Measurements from ENCODE around the gene TRAF4. TPM values are rescaled to one million over a fixed set of nuclear protein-coding genes. Genes with fewer than 3 reads are reported as not detected.
A peak's percentile ranks its signal among the peaks of the same experiment; 100 is the strongest.

TRAF4 gene
- total and polyA plus RNA-seq, 5 donors = 2.9 to 8.9 (median 4.6) TPM

GRCh38 chr17:28751600-28752366 is 8.0 kb downstream of the TRAF4 start:
- Histone ChIP-seq H3K9me3 (ENCODE audit: control insufficient read depth, low read length) (no peaks in the 10 kb centered on the region), H3K27ac (ENCODE audit: low read length) (no peak overlapping the region), H3K4me3 (ENCODE audit: low read length) (no peak overlapping the region), H3K27me3 (ENCODE audit: control insufficient read depth, insufficient read depth) (no peaks in the 10 kb centered on the region), H3K4me1 (ENCODE audit: control insufficient read depth, insufficient read depth, low read length) (peaks cover under 1% of the 10 kb centered on the region)
- intact Hi-C loops (cut with DNase I) = loop anchor here in 2 of 4 donors (2.0 to 10.0 kb wide), 2 partner anchors 25 to 163 kb away; partner anchors contain the start of gene TLCD1 (in 1 of the 2)
- DNase-seq = no peak
- 96% methylated on average over 10 of the region's 10 CpGs for WGBS
- no peak for ATAC-seq

GRCh38 chr17:28755486-28755885 is 11.7 kb downstream of the TRAF4 start:
- Histone ChIP-seq H3K9me3 (ENCODE audit: control insufficient read depth, low read length) (no peaks in the 10 kb centered on the region), H3K27me3 (ENCODE audit: control insufficient read depth, insufficient read depth) (no peaks in the 10 kb centered on the region), H3K27ac (ENCODE audit: low read length) (no peak overlapping the region), H3K4me1 (ENCODE audit: control insufficient read depth, insufficient read depth, low read length) (peaks cover under 1% of the 10 kb centered on the region), H3K4me3 (ENCODE audit: low read length) (no peak overlapping the region)
- 86% methylated on average over 7 of the region's 7 CpGs for WGBS
- ATAC-seq (no peak), DNase-seq (peak in 1 of 3 donors; percentile 17)
- intact Hi-C loops (cut with DNase I) = loop anchor here in 1 of 4 donors (10.0 kb wide), 1 partner anchor 159 kb away; no protein-coding TSS in a partner anchor

GRCh38 chr17:28756049-28756804 is 12.4 kb downstream of the TRAF4 start:
- ATAC-seq (no peak), DNase-seq (peak in 1 of 3 donors; percentile 29)
- intact Hi-C loops (cut with DNase I) = loop anchor here in 1 of 4 donors (10.0 kb wide), 1 partner anchor 159 kb away; no protein-coding TSS in a partner anchor
- 66% methylated on average over 5 of the region's 5 CpGs for WGBS
- no peak overlapping the region for H3K27ac ChIP-seq (ENCODE audit: low read length)
- no peak overlapping the region for H3K4me3 ChIP-seq (ENCODE audit: low read length)
- H3K27me3 ChIP-seq (ENCODE audit: control insufficient read depth, insufficient read depth) = no peaks in the 10 kb centered on the region
- peaks cover 2% of the 10 kb centered on the region for H3K4me1 ChIP-seq (ENCODE audit: control insufficient read depth, insufficient read depth, low read length)
- H3K9me3 ChIP-seq (ENCODE audit: control insufficient read depth, low read length) = no peaks in the 10 kb centered on the region

DNA sequence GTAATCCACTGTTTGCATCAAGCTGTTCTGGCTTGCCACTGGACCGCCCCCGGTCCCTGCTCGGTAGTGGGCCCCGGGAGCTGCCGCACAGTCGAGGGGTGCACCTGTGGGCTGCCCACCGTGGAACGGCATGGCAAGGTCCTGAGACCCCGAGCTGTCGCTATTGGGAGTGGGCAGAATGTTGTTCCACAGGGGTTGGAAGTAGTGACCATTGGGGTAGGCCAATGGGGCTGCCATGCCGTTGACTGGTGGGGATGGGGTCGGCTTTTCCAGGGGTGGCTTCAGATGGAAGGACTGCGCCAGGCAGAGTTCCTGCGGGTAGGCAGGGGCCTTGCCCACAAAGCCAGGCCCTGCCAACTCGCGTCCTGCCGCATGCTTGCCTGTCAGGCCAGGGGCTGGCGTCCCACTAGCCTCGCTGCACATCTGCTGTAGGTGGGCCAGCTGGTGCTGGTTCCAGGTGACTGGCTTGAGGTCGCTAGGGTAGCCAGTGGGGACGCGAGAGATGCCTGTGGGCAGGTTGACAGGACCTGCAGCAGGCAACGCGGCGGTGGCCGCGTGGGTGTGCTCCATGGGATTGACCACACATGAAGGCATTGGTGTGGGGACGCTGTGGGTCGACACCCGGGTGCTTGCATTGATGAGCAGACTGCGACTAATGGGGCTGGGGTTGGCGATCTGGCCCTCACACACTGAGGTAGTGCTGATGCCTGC is 14.8 kb downstream of the TRAF4 start:
- Histone ChIP-seq H3K27me3 (ENCODE audit: control insufficient read depth, insufficient read depth) (no peaks in the 10 kb centered on the region), H3K4me1 (ENCODE audit: control insufficient read depth, insufficient read depth, low read length) (peaks cover 2% of the 10 kb centered on the region), H3K4me3 (ENCODE audit: low read length) (no peak overlapping the region), H3K9me3 (ENCODE audit: control insufficient read depth, low read length) (no peaks in the 10 kb centered on the region), H3K27ac (ENCODE audit: low read length) (no peak overlapping the region)
- DNase-seq (peak in 1 of 3 donors; percentile 37), ATAC-seq (peak in 1 of 2 donors; percentile 4)
- intact Hi-C loops (cut with DNase I) = loop anchor here in 1 of 4 donors (10.0 kb wide), 1 partner anchor 156 kb away; no protein-coding TSS in a partner anchor
- WGBS = 97% methylated on average over 32 of the region's 32 CpGs

GRCh38 chr17:28759256-28759865 is 15.6 kb downstream of the TRAF4 start:
- no peaks in the 10 kb centered on the region for H3K27me3 ChIP-seq (ENCODE audit: control insufficient read depth, insufficient read depth)
- no peaks in the 10 kb centered on the region for H3K9me3 ChIP-seq (ENCODE audit: control insufficient read depth, low read length)
- H3K4me1 ChIP-seq (ENCODE audit: control insufficient read depth, insufficient read depth, low read length) = peaks cover 2% of the 10 kb centered on the region
- ATAC-seq = peak; percentile 18 to 32
- 93% methylated on average over 18 of the region's 18 CpGs for WGBS
- no peak overlapping the region for H3K4me3 ChIP-seq (ENCODE audit: low read length)
- intact Hi-C loops (cut with DNase I) = loop anchor here in 1 of 4 donors (10.0 kb wide), 1 partner anchor 155 kb away; no protein-coding TSS in a partner anchor
- H3K27ac ChIP-seq (ENCODE audit: low read length) = no peak overlapping the region
- no peak for DNase-seq

DNA sequence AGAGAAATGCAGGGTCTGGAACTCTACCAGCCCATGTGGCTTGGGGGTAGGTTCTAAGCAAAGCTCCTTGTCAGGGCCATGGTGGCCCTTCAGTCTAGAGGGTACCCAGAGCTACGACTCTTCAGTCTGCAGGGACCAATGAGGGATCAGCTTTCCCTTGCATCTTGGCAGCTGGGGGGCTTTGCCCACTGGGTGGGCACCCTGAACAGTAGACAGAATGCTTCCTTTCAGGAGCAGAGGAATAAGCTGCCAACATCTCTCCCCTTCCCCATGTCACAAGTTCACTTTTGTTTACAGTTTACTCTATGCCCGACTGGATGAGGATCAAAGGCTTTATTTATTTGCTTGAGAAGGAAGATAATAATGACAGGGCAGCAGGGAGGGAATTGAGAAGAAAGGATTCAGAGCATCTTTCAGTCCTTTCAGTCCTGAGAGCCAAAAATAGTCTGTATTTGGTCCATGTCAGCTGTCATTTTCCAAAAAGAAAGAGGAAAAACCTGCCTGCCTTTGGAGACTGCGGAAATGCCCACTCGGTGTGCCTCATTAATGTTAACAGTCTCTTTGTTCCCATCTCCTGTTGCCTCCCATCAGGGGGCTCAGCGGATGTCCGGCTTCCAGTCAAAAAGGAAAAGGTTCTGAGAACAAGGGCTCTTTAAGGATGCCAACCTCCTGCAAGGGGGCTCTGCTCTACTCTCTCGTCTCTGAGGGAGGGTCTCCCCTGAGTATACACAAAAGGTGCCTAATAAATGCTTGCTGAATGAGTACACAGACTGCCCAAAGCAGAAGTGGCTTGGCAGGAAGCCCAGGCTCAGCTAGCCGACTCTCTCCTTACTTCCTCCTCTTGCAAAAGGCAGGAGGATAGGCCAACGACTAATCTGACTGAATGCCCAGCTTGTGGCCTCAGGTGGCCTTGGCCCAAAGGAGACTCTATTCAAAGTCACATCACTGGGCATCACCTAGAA is 17.1 kb downstream of the TRAF4 start:
- no peak overlapping the region for H3K4me3 ChIP-seq (ENCODE audit: low read length)
- intact Hi-C loops (cut with DNase I) = loop anchor here in 3 of 4 donors (5.0 to 10.0 kb wide), 4 partner anchors 54 to 156 kb away; partner anchors contain the start of gene FLOT2 (in 1 of the 3)
- no peaks in the 10 kb centered on the region for H3K27me3 ChIP-seq (ENCODE audit: control insufficient read depth, insufficient read depth)
- peaks cover 2% of the 10 kb centered on the region for H3K4me1 ChIP-seq (ENCODE audit: control insufficient read depth, insufficient read depth, low read length)
- H3K9me3 ChIP-seq (ENCODE audit: control insufficient read depth, low read length) = no peaks in the 10 kb centered on the region
- DNase-seq (peak; percentile 71 to 85 (median 79)), ATAC-seq (peak; percentile 20 to 51)
- H3K27ac ChIP-seq (ENCODE audit: low read length) = peak overlapping the region; percentile 23
- WGBS = 41% methylated on average over 9 of the region's 9 CpGs

GRCh38 chr17:28763137-28763799 is 19.5 kb downstream of the TRAF4 start:
- Histone ChIP-seq H3K27ac (ENCODE audit: low read length) (no peak overlapping the region), H3K4me3 (ENCODE audit: low read length) (no peak overlapping the region), H3K27me3 (ENCODE audit: control insufficient read depth, insufficient read depth) (no peaks in the 10 kb centered on the region), H3K4me1 (ENCODE audit: control insufficient read depth, insufficient read depth, low read length) (peaks cover 2% of the 10 kb centered on the region), H3K9me3 (ENCODE audit: control insufficient read depth, low read length) (no peaks in the 10 kb centered on the region)
- no peak for ATAC-seq
- intact Hi-C loops (cut with DNase I) = loop anchor here in 3 of 4 donors (5.0 to 10.0 kb wide), 4 partner anchors 52 to 154 kb away; partner anchors contain the start of gene FLOT2 (in 1 of the 3)
- WGBS = 81% methylated on average over 1 of the region's 1 CpG
- no peak for DNase-seq

DNA sequence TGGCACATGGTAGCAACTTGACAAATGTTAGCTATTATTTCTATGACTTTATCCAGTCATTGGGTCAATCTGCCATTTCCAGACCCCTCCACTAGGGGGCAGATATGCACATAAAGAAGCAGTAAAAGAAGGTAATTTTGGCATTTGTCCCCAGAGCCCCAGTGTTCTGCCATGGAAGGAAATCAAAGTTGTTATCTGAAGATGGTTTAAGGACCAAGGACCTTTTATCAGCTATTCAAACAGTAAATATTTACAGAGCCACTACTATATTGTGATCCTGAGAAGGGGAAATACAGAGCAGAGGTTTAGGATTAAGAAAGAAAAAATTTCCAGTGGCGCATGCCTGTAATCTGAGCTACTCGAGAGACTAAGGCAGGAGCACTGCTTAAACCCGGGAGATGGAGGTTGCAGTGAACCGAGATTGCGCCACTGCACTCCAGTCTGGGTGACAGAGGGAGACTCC is 20.0 kb downstream of the TRAF4 start:
- H3K27ac ChIP-seq (ENCODE audit: low read length) = no peak overlapping the region
- intact Hi-C loops (cut with DNase I) = loop anchor here in 3 of 4 donors (5.0 to 10.0 kb wide), 4 partner anchors 51 to 153 kb away; partner anchors contain the start of gene FLOT2 (in 1 of the 3)
- DNase-seq (peak; percentile 65 to 85 (median 74)), ATAC-seq (peak in 1 of 2 donors; percentile 21)
- WGBS = 61% methylated on average over 5 of the region's 5 CpGs
- no peaks in the 10 kb centered on the region for H3K27me3 ChIP-seq (ENCODE audit: control insufficient read depth, insufficient read depth)
- peaks cover 2% of the 10 kb centered on the region for H3K4me1 ChIP-seq (ENCODE audit: control insufficient read depth, insufficient read depth, low read length)
- no peak overlapping the region for H3K4me3 ChIP-seq (ENCODE audit: low read length)
- no peaks in the 10 kb centered on the region for H3K9me3 ChIP-seq (ENCODE audit: control insufficient read depth, low read length)

DNA sequence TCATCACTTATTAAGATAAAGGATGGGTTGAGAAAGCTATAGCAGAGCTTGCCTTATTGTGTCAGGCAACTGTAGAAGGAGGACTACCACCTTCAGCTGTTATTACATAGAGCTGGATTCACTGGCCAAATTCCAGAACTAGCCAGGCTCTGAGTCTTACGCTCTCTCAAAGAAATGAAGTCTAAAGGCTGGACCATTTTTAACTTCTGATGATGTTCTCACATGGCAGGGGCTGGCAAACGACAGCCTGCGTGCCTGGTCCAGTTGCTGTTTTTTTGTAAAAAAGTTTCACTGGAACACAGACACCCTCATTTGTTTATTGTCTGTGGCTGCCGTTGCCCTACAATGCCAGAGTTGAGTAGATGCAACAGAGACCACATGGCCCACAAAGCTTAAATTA is 21.2 kb downstream of the TRAF4 start:
- WGBS = 78% methylated on average over 4 of the region's 4 CpGs
- ATAC-seq = no peak
- intact Hi-C loops (cut with DNase I) = loop anchor here in 2 of 4 donors (10.0 kb wide), 2 partner anchors 50 to 130 kb away; partner anchors contain the start of gene FLOT2 (in 1 of the 2)
- no peak overlapping the region for H3K4me3 ChIP-seq (ENCODE audit: low read length)
- no peaks in the 10 kb centered on the region for H3K27me3 ChIP-seq (ENCODE audit: control insufficient read depth, insufficient read depth)
- peaks cover 2% of the 10 kb centered on the region for H3K4me1 ChIP-seq (ENCODE audit: control insufficient read depth, insufficient read depth, low read length)
- no peak for DNase-seq
- no peak overlapping the region for H3K27ac ChIP-seq (ENCODE audit: low read length)
- no peaks in the 10 kb centered on the region for H3K9me3 ChIP-seq (ENCODE audit: control insufficient read depth, low read length)

Measured in right cardiac atrium (tissue), 5 donors.